Keratinocyte (primary cell): ENCODE data around the gene SLC39A8.

Experiments used
- EZH2 ChIP-seq: IDR thresholded peaks from one replicate; pipeline ENCODE4 v1.6.1; 2012; ENCODE audit warnings: inconsistent platforms, mild to moderate bottlenecking, low read length, moderate library complexity
- TF ChIP-seq, protein P1 (sequence below), 3 experiments: IDR thresholded peaks in 1 of 3; conservative IDR thresholded peaks in 1 of 3; optimal IDR thresholded peaks in 1 of 3; 2 replicates in 2 of 3; 3 replicates in 1 of 3; pipeline versions ENCODE3 to v1.5.1; 2011; ENCODE audit warnings: low read length in 3 of 3, mild to moderate bottlenecking in 3 of 3, moderate library complexity in 2 of 3, control low read depth in 1 of 3, inconsistent platforms in 1 of 3; ENCODE audit not compliant: insufficient read depth in 2 of 3; ENCODE audit errors: extremely low read depth in 1 of 3

DNA sequence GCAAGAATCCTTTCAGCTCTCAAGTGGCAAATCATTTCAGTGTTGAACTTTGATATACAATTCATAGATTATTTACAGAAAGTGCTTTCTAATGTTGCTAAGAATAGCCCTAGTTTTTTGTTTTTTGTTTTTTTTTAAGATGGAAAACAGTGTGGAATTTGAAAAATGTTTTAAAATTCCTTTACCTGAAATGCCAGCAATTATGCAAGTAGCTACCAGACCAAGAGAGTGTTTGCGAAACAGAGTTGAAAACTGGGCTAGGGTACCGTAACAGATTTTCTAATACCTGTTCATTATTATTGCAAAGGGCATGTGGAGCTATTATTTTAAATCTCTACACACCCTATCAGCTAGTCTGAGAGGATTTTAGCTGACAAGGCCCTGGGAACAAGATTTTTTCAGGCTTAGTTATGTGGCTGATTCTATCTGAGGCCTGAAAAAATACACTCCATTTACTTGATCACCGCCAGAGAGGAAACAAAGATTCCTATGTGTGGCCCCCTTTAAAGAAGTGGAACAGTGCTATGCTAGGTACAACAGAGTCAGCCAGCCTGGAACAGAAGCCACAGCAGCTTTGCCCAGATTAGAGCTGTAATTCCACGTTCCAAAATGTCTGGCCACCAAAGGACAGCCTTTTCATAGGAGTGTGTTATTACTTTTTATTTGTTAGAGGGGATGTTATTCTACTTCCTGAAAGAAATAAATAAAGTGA lies 46.9 kb upstream of the SLC39A8 start:
- no peak for TF ChIP-seq EZH2
- TF ChIP-seq, protein P1, sequence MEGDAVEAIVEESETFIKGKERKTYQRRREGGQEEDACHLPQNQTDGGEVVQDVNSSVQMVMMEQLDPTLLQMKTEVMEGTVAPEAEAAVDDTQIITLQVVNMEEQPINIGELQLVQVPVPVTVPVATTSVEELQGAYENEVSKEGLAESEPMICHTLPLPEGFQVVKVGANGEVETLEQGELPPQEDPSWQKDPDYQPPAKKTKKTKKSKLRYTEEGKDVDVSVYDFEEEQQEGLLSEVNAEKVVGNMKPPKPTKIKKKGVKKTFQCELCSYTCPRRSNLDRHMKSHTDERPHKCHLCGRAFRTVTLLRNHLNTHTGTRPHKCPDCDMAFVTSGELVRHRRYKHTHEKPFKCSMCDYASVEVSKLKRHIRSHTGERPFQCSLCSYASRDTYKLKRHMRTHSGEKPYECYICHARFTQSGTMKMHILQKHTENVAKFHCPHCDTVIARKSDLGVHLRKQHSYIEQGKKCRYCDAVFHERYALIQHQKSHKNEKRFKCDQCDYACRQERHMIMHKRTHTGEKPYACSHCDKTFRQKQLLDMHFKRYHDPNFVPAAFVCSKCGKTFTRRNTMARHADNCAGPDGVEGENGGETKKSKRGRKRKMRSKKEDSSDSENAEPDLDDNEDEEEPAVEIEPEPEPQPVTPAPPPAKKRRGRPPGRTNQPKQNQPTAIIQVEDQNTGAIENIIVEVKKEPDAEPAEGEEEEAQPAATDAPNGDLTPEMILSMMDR (optimal IDR thresholded peaks at IDR 0.05 in 1 of 3, IDR thresholded peaks at IDR 0.05 in 1 of 3, conservative IDR thresholded peaks at IDR 0.05 in 1 of 3; ENCODE audit: extremely low read depth in 1 of 3, insufficient read depth in 2 of 3, low read length in 3 of 3) = no peak
